BJ (cell line): Measurements from ENCODE around the gene MET. TPM values are rescaled to one million over a fixed set of nuclear protein-coding genes. Genes with fewer than 3 reads are reported as not detected.
"Not testable (repeated sequence)": the region's sequence is repeated elsewhere in the genome, so short reads cannot be mapped to it uniquely, and the experiment has no call there.

Experiments used
- CTCF ChIA-PET: fragments of 350-600 bp; formaldehyde crosslinking; extraction: SDS; loops from one replicate; lab custom pipeline; 2021; ENCODE audit warnings: antibody characterized with exemption, inconsistent platforms; lab: Yijun Ruan, JAX
- POLR2A ChIA-PET: fragments of 300-600 bp; sonication (Branson Sonifier 250); formaldehyde crosslinking; extraction: SDS; loops from one replicate; lab custom pipeline; 2021; ENCODE audit warnings: antibody characterized with exemption; lab: Charles Lee
- DNase-seq: peaks from one replicate; pipeline ENCODE4 v3.0.0-alpha.2; 2011; ENCODE audit warnings: low read depth
- H3K27me3 ChIP-seq: 2 replicates; pipeline ENCODE4 v1.6.0; 2011; ENCODE audit warnings: low read length; ENCODE audit not compliant: control insufficient read depth, insufficient read depth
- H3K36me3 ChIP-seq: 2 replicates; pipeline ENCODE4 v1.5.1; 2011; ENCODE audit warnings: low read length; ENCODE audit not compliant: control insufficient read depth, insufficient read depth
- H3K4me3 ChIP-seq: 2 replicates; pipeline ENCODE4 v1.5.1; 2011; ENCODE audit warnings: low read depth, mild to moderate bottlenecking, control low read depth, low read length
- polyA plus RNA-seq: library from polyadenylated mRNA; depleted of rRNA; stranded (reverse); fragments of >200 nt; gene quantifications from 2 replicates; pipeline ENCODE4 v1.2.3, GENCODE V29; 2011
- TF ChIP-seq, protein P1 (sequence below): IDR thresholded peaks from 2 replicates; pipeline ENCODE4 v1.5.1; 2011; ENCODE audit warnings: low read depth, mild to moderate bottlenecking, control low read depth, inconsistent platforms, low read length, moderate library complexity; ENCODE audit not compliant: insufficient read depth

MET gene
- polyA plus RNA-seq, 1 experiment = 68.3 TPM

DNA sequence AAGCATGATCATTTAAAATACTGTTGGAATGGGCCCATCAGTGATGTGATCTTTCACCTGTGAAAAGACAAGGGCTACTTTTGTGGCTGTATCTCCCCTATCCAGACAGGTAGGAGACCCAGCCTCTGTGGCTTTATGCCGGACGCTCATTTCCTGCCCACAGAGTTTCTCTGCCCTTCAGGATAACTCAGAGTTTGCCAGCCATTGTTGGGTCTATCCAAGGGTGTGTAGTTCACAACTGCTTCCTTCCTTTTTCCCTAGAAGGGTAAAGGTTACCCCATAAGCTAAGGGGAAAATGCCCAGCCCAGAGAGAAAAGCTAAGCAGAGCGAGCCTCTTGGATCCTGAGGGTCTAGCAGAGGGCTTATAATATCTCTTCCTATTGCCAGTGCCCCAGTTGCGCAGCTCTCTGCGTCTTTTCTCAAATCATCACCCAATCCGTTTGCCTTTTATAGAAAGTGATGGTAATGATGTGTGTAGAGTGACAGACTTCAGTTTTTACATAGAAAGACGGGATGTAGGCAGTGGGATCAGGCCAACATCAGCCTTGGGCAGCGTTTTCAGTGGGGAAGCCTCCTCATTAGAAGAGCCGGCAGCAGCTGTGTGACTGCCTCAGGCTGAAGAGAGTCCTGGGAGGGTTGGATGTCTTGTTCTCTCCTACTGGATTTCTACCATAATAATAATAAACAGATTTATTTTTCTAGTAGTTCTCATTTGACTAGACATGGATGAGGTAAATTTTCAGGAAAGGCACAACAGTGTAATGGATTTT is 80.5 kb downstream of the MET start:
- Histone ChIP-seq H3K36me3 (no peaks in the 10 kb centered on the region), H3K27me3 (no peaks in the 10 kb centered on the region), H3K4me3 (no peak overlapping the region)
- no peak for DNase-seq
- ChIA-PET POLR2A (no interaction called here), CTCF (interaction anchor here (0.9 to 1.0 kb wide), 2 partner anchors 11 to 14 kb away, joined by 3 read pairs; no protein-coding TSS in a partner anchor)
- TF ChIP-seq, protein P1, sequence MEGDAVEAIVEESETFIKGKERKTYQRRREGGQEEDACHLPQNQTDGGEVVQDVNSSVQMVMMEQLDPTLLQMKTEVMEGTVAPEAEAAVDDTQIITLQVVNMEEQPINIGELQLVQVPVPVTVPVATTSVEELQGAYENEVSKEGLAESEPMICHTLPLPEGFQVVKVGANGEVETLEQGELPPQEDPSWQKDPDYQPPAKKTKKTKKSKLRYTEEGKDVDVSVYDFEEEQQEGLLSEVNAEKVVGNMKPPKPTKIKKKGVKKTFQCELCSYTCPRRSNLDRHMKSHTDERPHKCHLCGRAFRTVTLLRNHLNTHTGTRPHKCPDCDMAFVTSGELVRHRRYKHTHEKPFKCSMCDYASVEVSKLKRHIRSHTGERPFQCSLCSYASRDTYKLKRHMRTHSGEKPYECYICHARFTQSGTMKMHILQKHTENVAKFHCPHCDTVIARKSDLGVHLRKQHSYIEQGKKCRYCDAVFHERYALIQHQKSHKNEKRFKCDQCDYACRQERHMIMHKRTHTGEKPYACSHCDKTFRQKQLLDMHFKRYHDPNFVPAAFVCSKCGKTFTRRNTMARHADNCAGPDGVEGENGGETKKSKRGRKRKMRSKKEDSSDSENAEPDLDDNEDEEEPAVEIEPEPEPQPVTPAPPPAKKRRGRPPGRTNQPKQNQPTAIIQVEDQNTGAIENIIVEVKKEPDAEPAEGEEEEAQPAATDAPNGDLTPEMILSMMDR = no peak

DNA sequence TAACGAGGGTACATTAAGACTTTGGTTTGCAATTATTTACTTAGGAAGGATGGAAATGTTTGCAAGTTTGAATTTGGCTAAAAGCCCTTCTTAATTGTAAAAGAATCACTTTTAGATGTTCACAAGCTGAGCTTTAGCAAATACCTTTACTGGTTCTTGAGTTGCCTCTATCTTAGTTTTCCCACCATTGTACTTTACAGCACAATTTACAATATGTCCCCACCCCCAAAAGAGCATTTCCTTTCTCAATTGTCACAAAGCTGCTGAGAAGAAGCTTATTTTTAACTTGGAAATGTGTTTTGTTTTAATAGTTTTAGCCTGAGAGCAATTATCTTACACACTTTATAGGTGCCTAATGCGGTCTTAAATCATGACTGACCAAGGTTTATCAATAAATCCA is 81.1 kb downstream of the MET start:
- DNase-seq = no peak
- ChIA-PET CTCF (interaction anchor here (0.9 to 1.0 kb wide), 2 partner anchors 10 to 15 kb away, joined by 3 read pairs; no protein-coding TSS in a partner anchor), POLR2A (no interaction called here)
- H3K4me3 ChIP-seq = no peak overlapping the region
- no peaks in the 10 kb centered on the region for H3K27me3 ChIP-seq
- H3K36me3 ChIP-seq = no peaks in the 10 kb centered on the region
- TF ChIP-seq, protein P1 = no peak

DNA sequence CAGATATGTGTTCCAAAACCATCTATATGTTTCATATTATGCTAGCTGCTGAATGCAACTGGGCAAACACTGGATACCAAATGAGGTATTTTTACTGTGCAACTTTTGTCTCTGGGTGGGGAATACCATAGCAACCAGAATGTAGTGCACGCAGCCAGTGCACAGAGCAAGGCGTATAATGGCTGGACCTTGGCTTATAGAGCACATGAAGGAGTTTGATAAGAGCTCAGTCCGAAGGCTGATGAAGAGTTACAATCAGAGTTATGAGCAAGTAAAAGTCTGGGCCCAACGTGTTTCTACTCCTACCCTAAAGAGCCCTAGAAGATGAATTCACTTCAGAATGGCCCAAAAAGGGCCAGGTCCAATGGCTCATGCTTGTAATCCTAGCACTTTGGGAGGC is 82.2 kb downstream of the MET start:
- POLR2A ChIA-PET = no interaction called here
- Histone ChIP-seq H3K27me3 (no peaks in the 10 kb centered on the region), H3K36me3 (no peaks in the 10 kb centered on the region), H3K4me3 (no peak overlapping the region)
- TF ChIP-seq, protein P1 = no peak
- no peak for DNase-seq
- CTCF ChIA-PET = interaction anchor here (0.6 to 1.5 kb wide), 3 partner anchors 9 to 204 kb away, joined by 3 to 4 read pairs (median 3); no protein-coding TSS in a partner anchor

DNA sequence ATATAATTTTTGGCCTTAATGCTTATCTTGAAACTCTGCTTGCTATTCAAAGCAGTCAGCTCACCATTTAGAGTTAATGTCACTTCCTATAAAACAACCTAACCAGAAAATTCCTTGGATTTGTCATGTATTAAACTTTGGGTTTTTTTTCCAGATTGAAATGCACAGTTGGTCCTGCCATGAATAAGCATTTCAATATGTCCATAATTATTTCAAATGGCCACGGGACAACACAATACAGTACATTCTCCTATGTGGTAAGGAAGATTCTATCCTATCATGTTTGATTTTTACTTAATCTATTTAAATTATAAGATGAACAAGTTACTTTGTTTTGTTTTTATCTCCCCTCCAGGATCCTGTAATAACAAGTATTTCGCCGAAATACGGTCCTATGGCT is 85.3 kb downstream of the MET start:
- Histone ChIP-seq H3K4me3 (no peak overlapping the region), H3K27me3 (no peaks in the 10 kb centered on the region), H3K36me3 (no peaks in the 10 kb centered on the region)
- DNase-seq = no peak
- ChIA-PET POLR2A (no interaction called here), CTCF (interaction anchor here (1.3 kb wide), 1 partner anchor 23 kb away, joined by 4 read pairs; no protein-coding TSS in a partner anchor)
- TF ChIP-seq, protein P1 = no peak

DNA sequence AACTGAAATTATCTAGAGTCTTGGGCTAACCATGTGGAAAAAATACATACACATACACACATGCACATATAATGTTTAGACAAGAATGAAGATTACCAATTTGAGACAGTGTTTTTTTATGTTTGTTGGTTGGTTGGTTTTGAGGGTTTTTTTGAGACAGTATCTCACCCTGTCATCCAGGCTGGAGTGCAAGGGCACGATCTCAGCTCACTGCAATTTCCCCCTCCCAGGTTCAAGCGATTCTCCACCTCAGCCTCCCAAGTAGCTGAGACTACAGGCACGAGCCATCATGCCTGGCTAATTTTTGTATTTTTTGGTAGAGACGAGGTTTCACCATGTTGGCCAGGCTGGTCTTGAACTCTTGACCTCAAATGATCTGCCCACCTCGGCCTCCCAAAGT is 87.6 kb downstream of the MET start:
- POLR2A ChIA-PET, H3K36me3 ChIP-seq, DNase-seq, H3K27me3 ChIP-seq, CTCF ChIA-PET, H3K4me3 ChIP-seq: not testable (repeated sequence)
